ENCODE data around the gene TBC1D24.

DNA sequence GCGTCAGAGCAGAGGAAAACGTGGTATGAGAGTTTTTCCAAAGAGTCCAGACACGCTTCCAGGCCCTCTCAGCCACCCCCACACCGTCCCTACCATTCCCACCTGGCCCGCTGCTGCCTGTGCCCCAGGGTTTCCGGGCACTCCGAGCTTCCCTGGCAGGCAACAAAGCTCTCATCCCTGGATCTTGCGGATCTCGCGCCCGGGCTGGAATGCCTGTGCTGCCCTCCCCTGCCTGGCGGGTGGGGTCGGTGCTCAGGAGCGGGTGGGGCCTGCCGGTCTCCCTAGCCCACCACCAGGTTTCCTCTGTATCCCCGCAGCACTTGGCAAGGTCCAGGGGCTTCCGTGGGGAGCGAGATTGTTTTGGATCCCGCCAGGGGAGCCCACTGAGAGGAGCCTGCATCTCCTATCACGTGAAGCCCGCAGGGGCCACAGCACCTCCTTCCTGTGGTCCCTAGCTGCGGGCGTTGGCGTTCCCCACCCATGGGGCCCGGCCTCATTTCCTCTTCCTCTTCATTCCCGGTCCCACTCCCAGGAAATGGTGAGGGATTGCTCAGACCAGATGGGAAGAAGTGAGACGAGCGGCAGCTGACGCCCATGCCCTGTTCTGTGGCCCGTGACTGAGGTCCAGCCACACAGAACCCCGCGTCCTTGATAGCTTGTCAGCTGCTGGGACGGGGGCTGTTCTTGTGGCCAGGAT, 11.0 kb downstream of the TBC1D24 start:
- TF ChIP-seq, protein P1, sequence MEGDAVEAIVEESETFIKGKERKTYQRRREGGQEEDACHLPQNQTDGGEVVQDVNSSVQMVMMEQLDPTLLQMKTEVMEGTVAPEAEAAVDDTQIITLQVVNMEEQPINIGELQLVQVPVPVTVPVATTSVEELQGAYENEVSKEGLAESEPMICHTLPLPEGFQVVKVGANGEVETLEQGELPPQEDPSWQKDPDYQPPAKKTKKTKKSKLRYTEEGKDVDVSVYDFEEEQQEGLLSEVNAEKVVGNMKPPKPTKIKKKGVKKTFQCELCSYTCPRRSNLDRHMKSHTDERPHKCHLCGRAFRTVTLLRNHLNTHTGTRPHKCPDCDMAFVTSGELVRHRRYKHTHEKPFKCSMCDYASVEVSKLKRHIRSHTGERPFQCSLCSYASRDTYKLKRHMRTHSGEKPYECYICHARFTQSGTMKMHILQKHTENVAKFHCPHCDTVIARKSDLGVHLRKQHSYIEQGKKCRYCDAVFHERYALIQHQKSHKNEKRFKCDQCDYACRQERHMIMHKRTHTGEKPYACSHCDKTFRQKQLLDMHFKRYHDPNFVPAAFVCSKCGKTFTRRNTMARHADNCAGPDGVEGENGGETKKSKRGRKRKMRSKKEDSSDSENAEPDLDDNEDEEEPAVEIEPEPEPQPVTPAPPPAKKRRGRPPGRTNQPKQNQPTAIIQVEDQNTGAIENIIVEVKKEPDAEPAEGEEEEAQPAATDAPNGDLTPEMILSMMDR (IDR thresholded peaks at IDR 0.05; ENCODE audit: low read depth, low read length), result no peak
- TF ChIP-seq EZH2phosphoT487 (IDR thresholded peaks at IDR 0.05; ENCODE audit: low read depth), result no peak
